ENCODE measurements around the gene MAD1L1. TPM values are rescaled to one million over a fixed set of nuclear protein-coding genes. Genes with fewer than 3 reads are reported as not detected.

Gene MAD1L1
- total RNA-seq, 1 donor from 2014 or later: 32.3 TPM

DNA sequence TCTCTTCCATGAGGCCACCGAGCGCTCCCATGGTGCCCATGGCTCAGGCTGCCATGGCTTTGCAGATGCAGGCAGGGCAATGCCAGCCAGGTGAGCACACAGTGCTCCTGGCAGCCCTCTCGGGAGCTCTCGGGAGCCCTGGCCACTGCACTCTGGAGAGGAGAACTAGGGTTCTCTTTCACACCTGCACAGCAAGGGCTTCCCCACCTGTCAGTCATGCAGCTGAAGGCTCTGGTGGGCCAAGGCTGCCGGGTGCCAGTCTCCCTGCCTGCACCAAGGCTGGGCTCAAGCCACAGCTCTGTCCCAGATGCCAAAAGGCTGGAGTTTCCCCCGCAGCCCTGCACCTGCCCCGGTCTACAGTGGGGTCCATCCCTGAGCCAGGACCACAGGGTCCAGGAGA is 41.9 kb upstream of the MAD1L1 start:
- peaks cover 6% of the 10 kb centered on the region for H3K36me3 Mint-ChIP-seq (ENCODE audit: low read depth, unreplicated experiment)
- no peaks in the 10 kb centered on the region for H3K27me3 Mint-ChIP-seq (ENCODE audit: low read depth, unreplicated experiment)
- Histone ChIP-seq H3K36me3 (ENCODE audit: insufficient read depth, low read length) (no peaks in the 10 kb centered on the region), H2AFZ (ENCODE audit: low read depth, low read length) (no peak overlapping the region), H4K20me1 (ENCODE audit: insufficient read depth, low read length) (peaks cover 17% of the 10 kb centered on the region), H3K9ac (ENCODE audit: low read length) (no peak overlapping the region), H3K27me3 (ENCODE audit: insufficient read depth, low read length) (no peaks in the 10 kb centered on the region), H3K9me3 (ENCODE audit: insufficient read depth, low read depth, low read length) (no peaks in the 10 kb centered on the region), H3K79me2 (ENCODE audit: insufficient read depth, low read length) (peaks cover 4% of the 10 kb centered on the region), H3K27ac (ENCODE audit: low read depth, low read length) (no peak overlapping the region), H3K4me2 (ENCODE audit: low read length) (no peak overlapping the region), H3K4me3 (ENCODE audit: insufficient read depth, low read depth, low read length) (no peak overlapping the region), H3K4me1 (ENCODE audit: insufficient read depth, low read length) (peaks cover 4% of the 10 kb centered on the region)
- no peak for DNase-seq (ENCODE audit: low read depth)
- FAIRE-seq: no peak
- peaks cover under 1% of the 10 kb centered on the region for H3K4me1 Mint-ChIP-seq (ENCODE audit: low read depth, unreplicated experiment)
- no peak overlapping the region for H3K4me3 Mint-ChIP-seq (ENCODE audit: unreplicated experiment)
- H3K9me3 Mint-ChIP-seq (ENCODE audit: unreplicated experiment): no peaks in the 10 kb centered on the region
- H3K27ac Mint-ChIP-seq (ENCODE audit: unreplicated experiment): no peak overlapping the region
- no peak for TF ChIP-seq CTCF (IDR thresholded peaks at IDR 0.05; ENCODE audit: insufficient read depth, low read depth, low read length)
- TF ChIP-seq EZH2 (IDR thresholded peaks at IDR 0.05; ENCODE audit: insufficient read depth, low read length): no peak

- Mint-ChIP-seq H3K27ac (ENCODE audit: unreplicated experiment) (no peak overlapping the region), H3K9me3 (ENCODE audit: unreplicated experiment) (peaks cover 2% of the 10 kb centered on the region), H3K4me3 (ENCODE audit: unreplicated experiment) (no peak overlapping the region), H3K36me3 (ENCODE audit: low read depth, unreplicated experiment) (peaks cover 9% of the 10 kb centered on the region), H3K4me1 (ENCODE audit: low read depth, unreplicated experiment) (peaks cover 3% of the 10 kb centered on the region), H3K27me3 (ENCODE audit: low read depth, unreplicated experiment) (no peaks in the 10 kb centered on the region)
- H2AFZ ChIP-seq (ENCODE audit: low read depth, low read length): no peak overlapping the region
- H3K27ac ChIP-seq (ENCODE audit: low read depth, low read length): no peak overlapping the region
- FAIRE-seq: no peak
- peaks cover 8% of the 10 kb centered on the region for H3K4me1 ChIP-seq (ENCODE audit: insufficient read depth, low read length)
- no peak overlapping the region for H3K9ac ChIP-seq (ENCODE audit: low read length)
- no peaks in the 10 kb centered on the region for H3K79me2 ChIP-seq (ENCODE audit: insufficient read depth, low read length)
- DNase-seq (ENCODE audit: low read depth): no peak
- H4K20me1 ChIP-seq (ENCODE audit: insufficient read depth, low read length): peaks cover 12% of the 10 kb centered on the region
- H3K36me3 ChIP-seq (ENCODE audit: insufficient read depth, low read length): no peaks in the 10 kb centered on the region
- no peak overlapping the region for H3K4me2 ChIP-seq (ENCODE audit: low read length)
- no peaks in the 10 kb centered on the region for H3K9me3 ChIP-seq (ENCODE audit: insufficient read depth, low read depth, low read length)
- H3K4me3 ChIP-seq (ENCODE audit: insufficient read depth, low read depth, low read length): no peak overlapping the region
- no peaks in the 10 kb centered on the region for H3K27me3 ChIP-seq (ENCODE audit: insufficient read depth, low read length)
- TF ChIP-seq EZH2 (IDR thresholded peaks at IDR 0.05; ENCODE audit: insufficient read depth, low read length): no peak
- no peak for TF ChIP-seq CTCF (IDR thresholded peaks at IDR 0.05; ENCODE audit: insufficient read depth, low read depth, low read length)
These were observed 41.1 kb upstream of the MAD1L1 start for GRCh38 chr7:2273866-2274265.

GRCh38 chr7:2272031-2272430 is 39.3 kb upstream of the MAD1L1 start:
- H3K9me3 Mint-ChIP-seq (ENCODE audit: unreplicated experiment): peaks cover 2% of the 10 kb centered on the region
- no peak overlapping the region for H3K4me3 ChIP-seq (ENCODE audit: insufficient read depth, low read depth, low read length)
- H2AFZ ChIP-seq (ENCODE audit: low read depth, low read length): no peak overlapping the region
- no peaks in the 10 kb centered on the region for H3K27me3 Mint-ChIP-seq (ENCODE audit: low read depth, unreplicated experiment)
- no peak overlapping the region for H3K4me2 ChIP-seq (ENCODE audit: low read length)
- no peak overlapping the region for H3K4me3 Mint-ChIP-seq (ENCODE audit: unreplicated experiment)
- DNase-seq (ENCODE audit: low read depth) (no peak), FAIRE-seq (no peak)
- no peak overlapping the region for H3K27ac Mint-ChIP-seq (ENCODE audit: unreplicated experiment)
- H3K27me3 ChIP-seq (ENCODE audit: insufficient read depth, low read length): no peaks in the 10 kb centered on the region
- TF ChIP-seq CTCF (IDR thresholded peaks at IDR 0.05; ENCODE audit: insufficient read depth, low read depth, low read length): no peak
- TF ChIP-seq EZH2 (IDR thresholded peaks at IDR 0.05; ENCODE audit: insufficient read depth, low read length): no peak
- H3K4me1 Mint-ChIP-seq (ENCODE audit: low read depth, unreplicated experiment): peaks cover 3% of the 10 kb centered on the region
- H4K20me1 ChIP-seq (ENCODE audit: insufficient read depth, low read length): peaks cover 4% of the 10 kb centered on the region
- no peak overlapping the region for H3K27ac ChIP-seq (ENCODE audit: low read depth, low read length)
- H3K9me3 ChIP-seq (ENCODE audit: insufficient read depth, low read depth, low read length): no peaks in the 10 kb centered on the region
- H3K4me1 ChIP-seq (ENCODE audit: insufficient read depth, low read length): peaks cover 8% of the 10 kb centered on the region
- H3K9ac ChIP-seq (ENCODE audit: low read length): no peak overlapping the region
- H3K79me2 ChIP-seq (ENCODE audit: insufficient read depth, low read length): no peaks in the 10 kb centered on the region
- H3K36me3 ChIP-seq (ENCODE audit: insufficient read depth, low read length): no peaks in the 10 kb centered on the region
- H3K36me3 Mint-ChIP-seq (ENCODE audit: low read depth, unreplicated experiment): peaks cover 7% of the 10 kb centered on the region
